ENCODE results near the gene UACA. TPM values are rescaled to one million over a fixed set of nuclear protein-coding genes. Genes with fewer than 3 reads are reported as not detected.

Gene UACA
- total and polyA plus RNA-seq, 9 of the 15 experiments (the other 6 are each of a cell fraction or from before 2014, with no cell fraction given): 0.06 to 0.33 (median 0.15) TPM; not detected in 5

DNA sequence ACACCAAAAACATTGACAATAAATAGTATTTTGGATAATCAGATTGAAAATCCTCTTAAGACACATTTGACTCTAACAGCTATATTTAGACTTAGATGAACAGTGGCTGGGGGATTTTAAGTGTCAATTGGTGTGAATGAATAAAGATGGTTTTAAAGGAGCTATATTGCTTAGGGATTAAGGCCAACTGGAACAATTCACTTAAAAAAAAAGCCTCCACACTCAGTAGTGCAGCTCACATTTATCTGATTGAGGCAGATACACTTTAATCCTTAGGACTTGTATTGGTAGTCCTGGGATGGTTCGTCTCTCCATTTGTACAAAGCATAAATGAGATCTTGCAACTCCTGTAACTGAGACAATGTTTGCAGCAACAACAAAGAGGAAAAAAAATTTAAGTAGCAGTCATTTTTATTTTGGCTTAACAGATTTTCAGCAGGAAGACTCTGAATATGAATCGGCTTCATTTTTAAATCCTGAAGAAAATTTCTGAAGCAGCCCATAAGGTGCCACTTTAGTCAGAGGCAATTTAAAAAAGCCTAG is 112.0 kb downstream of the UACA start (continued):
- TF ChIP-seq, protein P1, sequence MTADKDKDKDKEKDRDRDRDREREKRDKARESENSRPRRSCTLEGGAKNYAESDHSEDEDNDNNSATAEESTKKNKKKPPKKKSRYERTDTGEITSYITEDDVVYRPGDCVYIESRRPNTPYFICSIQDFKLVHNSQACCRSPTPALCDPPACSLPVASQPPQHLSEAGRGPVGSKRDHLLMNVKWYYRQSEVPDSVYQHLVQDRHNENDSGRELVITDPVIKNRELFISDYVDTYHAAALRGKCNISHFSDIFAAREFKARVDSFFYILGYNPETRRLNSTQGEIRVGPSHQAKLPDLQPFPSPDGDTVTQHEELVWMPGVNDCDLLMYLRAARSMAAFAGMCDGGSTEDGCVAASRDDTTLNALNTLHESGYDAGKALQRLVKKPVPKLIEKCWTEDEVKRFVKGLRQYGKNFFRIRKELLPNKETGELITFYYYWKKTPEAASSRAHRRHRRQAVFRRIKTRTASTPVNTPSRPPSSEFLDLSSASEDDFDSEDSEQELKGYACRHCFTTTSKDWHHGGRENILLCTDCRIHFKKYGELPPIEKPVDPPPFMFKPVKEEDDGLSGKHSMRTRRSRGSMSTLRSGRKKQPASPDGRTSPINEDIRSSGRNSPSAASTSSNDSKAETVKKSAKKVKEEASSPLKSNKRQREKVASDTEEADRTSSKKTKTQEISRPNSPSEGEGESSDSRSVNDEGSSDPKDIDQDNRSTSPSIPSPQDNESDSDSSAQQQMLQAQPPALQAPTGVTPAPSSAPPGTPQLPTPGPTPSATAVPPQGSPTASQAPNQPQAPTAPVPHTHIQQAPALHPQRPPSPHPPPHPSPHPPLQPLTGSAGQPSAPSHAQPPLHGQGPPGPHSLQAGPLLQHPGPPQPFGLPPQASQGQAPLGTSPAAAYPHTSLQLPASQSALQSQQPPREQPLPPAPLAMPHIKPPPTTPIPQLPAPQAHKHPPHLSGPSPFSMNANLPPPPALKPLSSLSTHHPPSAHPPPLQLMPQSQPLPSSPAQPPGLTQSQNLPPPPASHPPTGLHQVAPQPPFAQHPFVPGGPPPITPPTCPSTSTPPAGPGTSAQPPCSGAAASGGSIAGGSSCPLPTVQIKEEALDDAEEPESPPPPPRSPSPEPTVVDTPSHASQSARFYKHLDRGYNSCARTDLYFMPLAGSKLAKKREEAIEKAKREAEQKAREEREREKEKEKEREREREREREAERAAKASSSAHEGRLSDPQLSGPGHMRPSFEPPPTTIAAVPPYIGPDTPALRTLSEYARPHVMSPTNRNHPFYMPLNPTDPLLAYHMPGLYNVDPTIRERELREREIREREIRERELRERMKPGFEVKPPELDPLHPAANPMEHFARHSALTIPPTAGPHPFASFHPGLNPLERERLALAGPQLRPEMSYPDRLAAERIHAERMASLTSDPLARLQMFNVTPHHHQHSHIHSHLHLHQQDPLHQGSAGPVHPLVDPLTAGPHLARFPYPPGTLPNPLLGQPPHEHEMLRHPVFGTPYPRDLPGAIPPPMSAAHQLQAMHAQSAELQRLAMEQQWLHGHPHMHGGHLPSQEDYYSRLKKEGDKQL (CRISPR knock-in tag; IDR thresholded peaks at IDR 0.05; ENCODE audit: borderline replicate concordance): no peak
- TF ChIP-seq MEF2D (tag; conservative IDR thresholded peaks at IDR 0.05; ENCODE audit: low read depth) (no peak), RCOR1 (IDR thresholded peaks at IDR 0.05; ENCODE audit: borderline replicate concordance in 1 of 2, low read depth in 2 of 2, low read length in 2 of 2) (no peak), KAT8 (IDR thresholded peaks at IDR 0.05; ENCODE audit: low read depth) (no peak), ELF2 (CRISPR knock-in tag; IDR thresholded peaks at IDR 0.05) (no peak), TEAD4 (IDR thresholded peaks at IDR 0.05; ENCODE audit: low read length) (no peak), TEAD4 (CRISPR knock-in tag; IDR thresholded peaks at IDR 0.05; ENCODE audit: borderline replicate concordance) (no peak), CBFA2T3 (IDR thresholded peaks at IDR 0.05) (no peak)
- TF ChIP-seq, protein P2, sequence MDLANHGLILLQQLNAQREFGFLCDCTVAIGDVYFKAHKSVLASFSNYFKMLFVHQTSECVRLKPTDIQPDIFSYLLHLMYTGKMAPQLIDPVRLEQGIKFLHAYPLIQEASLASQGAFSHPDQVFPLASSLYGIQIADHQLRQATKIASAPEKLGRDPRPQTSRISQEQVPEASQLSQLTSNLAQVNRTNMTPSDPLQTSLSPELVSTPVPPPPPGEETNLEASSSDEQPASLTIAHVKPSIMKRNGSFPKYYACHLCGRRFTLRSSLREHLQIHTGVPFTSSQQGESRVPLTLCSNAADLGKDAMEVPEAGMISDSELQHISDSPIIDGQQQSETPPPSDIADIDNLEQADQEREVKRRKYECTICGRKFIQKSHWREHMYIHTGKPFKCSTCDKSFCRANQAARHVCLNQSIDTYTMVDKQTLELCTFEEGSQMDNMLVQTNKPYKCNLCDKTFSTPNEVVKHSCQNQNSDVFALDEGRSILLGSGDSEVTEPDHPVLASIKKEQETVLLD (IDR thresholded peaks at IDR 0.05): no peak

Data from K562 (cell line).